ENCODE data around the gene MRPL11. TPM values are rescaled to one million over a fixed set of nuclear protein-coding genes. Genes with fewer than 3 reads are reported as not detected.
A peak's percentile ranks its signal among the peaks of the same experiment; 100 is the strongest.

MRPL11 gene
- total and polyA plus RNA-seq, 8 donors, result 15.7 to 30.2 (median 22.3) TPM

GRCh38 chr11:66478729-66479393, 40.2 kb upstream of the MRPL11 start:
- H3K27ac ChIP-seq, result peak overlapping the region in 3 of 4 donors; percentile 85 to 91 (median 89)
- DNase-seq (no peak), FAIRE-seq (no peak), ATAC-seq (no peak)
- H3K27me3 ChIP-seq, result no peaks in the 10 kb centered on the region
- WGBS, 2 donors, result 37 to 42% methylated on average over 8 of the region's 8 CpGs
- peak overlapping the region; percentile 47 to 70 (median 58) for H3K4me3 ChIP-seq
- H3K9me3 ChIP-seq, result no peaks in the 10 kb centered on the region
- TF ChIP-seq, protein P1, sequence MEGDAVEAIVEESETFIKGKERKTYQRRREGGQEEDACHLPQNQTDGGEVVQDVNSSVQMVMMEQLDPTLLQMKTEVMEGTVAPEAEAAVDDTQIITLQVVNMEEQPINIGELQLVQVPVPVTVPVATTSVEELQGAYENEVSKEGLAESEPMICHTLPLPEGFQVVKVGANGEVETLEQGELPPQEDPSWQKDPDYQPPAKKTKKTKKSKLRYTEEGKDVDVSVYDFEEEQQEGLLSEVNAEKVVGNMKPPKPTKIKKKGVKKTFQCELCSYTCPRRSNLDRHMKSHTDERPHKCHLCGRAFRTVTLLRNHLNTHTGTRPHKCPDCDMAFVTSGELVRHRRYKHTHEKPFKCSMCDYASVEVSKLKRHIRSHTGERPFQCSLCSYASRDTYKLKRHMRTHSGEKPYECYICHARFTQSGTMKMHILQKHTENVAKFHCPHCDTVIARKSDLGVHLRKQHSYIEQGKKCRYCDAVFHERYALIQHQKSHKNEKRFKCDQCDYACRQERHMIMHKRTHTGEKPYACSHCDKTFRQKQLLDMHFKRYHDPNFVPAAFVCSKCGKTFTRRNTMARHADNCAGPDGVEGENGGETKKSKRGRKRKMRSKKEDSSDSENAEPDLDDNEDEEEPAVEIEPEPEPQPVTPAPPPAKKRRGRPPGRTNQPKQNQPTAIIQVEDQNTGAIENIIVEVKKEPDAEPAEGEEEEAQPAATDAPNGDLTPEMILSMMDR (IDR thresholded peaks at IDR 0.05), result peak in 3 of 4 donors; percentile 26 to 52 (median 50)
- H3K36me3 ChIP-seq, result peaks cover 0 to 4% (median 0%) of the 10 kb centered on the region in 3 donors
- peaks cover 0 to 10% (median 0%) of the 10 kb centered on the region in 3 donors for H3K4me1 ChIP-seq
- intact Hi-C loops (cut with DNase I), result no loop called here

- H3K27ac ChIP-seq, result no peak overlapping the region
- FAIRE-seq (no peak), DNase-seq (no peak), ATAC-seq (no peak)
- TF ChIP-seq, protein P1 (IDR thresholded peaks at IDR 0.05), result no peak
- H3K27me3 ChIP-seq, result no peaks in the 10 kb centered on the region
- no peak overlapping the region for H3K4me3 ChIP-seq
- H3K9me3 ChIP-seq, result no peaks in the 10 kb centered on the region
- WGBS, 2 donors, result 87 to 95% methylated on average over 11 of the region's 11 CpGs
- peaks cover 0 to 10% (median 0%) of the 10 kb centered on the region in 3 donors for H3K4me1 ChIP-seq
- intact Hi-C loops (cut with DNase I), result no loop called here
- H3K36me3 ChIP-seq, result no peaks in the 10 kb centered on the region
Measured at GRCh38 chr11:66477263-66478201, 38.9 kb upstream of the MRPL11 start.

GRCh38 chr11:66476841-66477251, 38.2 kb upstream of the MRPL11 start:
- no peaks in the 10 kb centered on the region for H3K9me3 ChIP-seq
- DNase-seq, result no peak
- no peak for ATAC-seq
- intact Hi-C loops (cut with DNase I), result no loop called here
- H3K27me3 ChIP-seq, result no peaks in the 10 kb centered on the region
- WGBS, 2 donors, result 75 to 79% methylated on average over 9 of the region's 9 CpGs
- no peak overlapping the region for H3K4me3 ChIP-seq
- no peak overlapping the region for H3K27ac ChIP-seq
- FAIRE-seq, result no peak
- TF ChIP-seq, protein P1 (IDR thresholded peaks at IDR 0.05), result no peak
- H3K4me1 ChIP-seq, result peaks cover 0 to 10% (median 0%) of the 10 kb centered on the region in 3 donors
- H3K36me3 ChIP-seq, result no peaks in the 10 kb centered on the region

- Histone ChIP-seq H3K27me3 (no peaks in the 10 kb centered on the region), H3K4me3 (no peak overlapping the region), H3K9me3 (no peaks in the 10 kb centered on the region), H3K4me1 (peaks cover 0 to 10% (median 0%) of the 10 kb centered on the region in 3 donors), H3K36me3 (no peaks in the 10 kb centered on the region), H3K27ac (no peak overlapping the region)
- TF ChIP-seq, protein P1 (IDR thresholded peaks at IDR 0.05), result no peak
- 76 to 83% methylated on average over 10 of the region's 10 CpGs for WGBS, 2 donors
- DNase-seq, result no peak
- no peak for ATAC-seq
- no peak for FAIRE-seq
- intact Hi-C loops (cut with DNase I), result no loop called here
Measured at GRCh38 chr11:66476173-66476840, 37.7 kb upstream of the MRPL11 start.
